Measurements from ENCODE around the gene TFCP2. TPM values are rescaled to one million over a fixed set of nuclear protein-coding genes. Genes with fewer than 3 reads are reported as not detected.

Gene TFCP2
- total and polyA plus RNA-seq, 11 donors = 8.3 to 28.8 (median 19.3) TPM

DNA sequence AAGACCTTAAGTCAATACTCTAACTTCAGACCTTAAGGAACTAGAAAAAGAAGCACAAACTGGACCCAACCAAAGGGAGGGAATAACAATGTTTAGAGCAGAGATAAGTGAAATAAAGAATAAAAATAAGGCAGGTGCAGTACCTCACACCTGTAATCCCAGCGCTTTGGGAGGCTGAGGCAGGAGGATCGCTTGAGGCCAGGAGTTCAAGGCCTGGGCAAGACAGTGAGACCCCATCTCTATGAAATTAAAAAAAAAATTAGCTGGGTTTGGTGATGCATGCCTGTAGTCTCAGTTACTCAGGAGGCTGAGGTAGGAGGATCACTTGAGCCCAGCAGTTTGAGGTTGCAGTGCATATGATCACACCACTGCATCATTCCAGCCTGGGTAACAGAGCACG lies 9.1 kb downstream of the TFCP2 start:
- peaks cover 0 to 4% (median 0%) of the 10 kb centered on the region in 9 donors for H3K36me3 ChIP-seq
- 61 to 96% (median 74%) methylated on average over 3 of the region's 3 CpGs for WGBS, 4 donors
- no peaks in the 10 kb centered on the region for H3K27me3 ChIP-seq
- ATAC-seq (no peak), DNase-seq (no peak)
- TF ChIP-seq, protein P1, sequence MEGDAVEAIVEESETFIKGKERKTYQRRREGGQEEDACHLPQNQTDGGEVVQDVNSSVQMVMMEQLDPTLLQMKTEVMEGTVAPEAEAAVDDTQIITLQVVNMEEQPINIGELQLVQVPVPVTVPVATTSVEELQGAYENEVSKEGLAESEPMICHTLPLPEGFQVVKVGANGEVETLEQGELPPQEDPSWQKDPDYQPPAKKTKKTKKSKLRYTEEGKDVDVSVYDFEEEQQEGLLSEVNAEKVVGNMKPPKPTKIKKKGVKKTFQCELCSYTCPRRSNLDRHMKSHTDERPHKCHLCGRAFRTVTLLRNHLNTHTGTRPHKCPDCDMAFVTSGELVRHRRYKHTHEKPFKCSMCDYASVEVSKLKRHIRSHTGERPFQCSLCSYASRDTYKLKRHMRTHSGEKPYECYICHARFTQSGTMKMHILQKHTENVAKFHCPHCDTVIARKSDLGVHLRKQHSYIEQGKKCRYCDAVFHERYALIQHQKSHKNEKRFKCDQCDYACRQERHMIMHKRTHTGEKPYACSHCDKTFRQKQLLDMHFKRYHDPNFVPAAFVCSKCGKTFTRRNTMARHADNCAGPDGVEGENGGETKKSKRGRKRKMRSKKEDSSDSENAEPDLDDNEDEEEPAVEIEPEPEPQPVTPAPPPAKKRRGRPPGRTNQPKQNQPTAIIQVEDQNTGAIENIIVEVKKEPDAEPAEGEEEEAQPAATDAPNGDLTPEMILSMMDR (IDR thresholded peaks at IDR 0.05) = no peak
- TF ChIP-seq POLR2A (IDR thresholded peaks at IDR 0.05) = no peak
- no peaks in the 10 kb centered on the region for H3K9me3 ChIP-seq
- H3K4me1 ChIP-seq = peaks cover 0 to 15% (median 0%) of the 10 kb centered on the region in 12 donors
- H3K27ac ChIP-seq = no peak overlapping the region
- intact Hi-C loops (cut with DNase I) = no loop called here
- no peak overlapping the region for H3K4me3 ChIP-seq

DNA sequence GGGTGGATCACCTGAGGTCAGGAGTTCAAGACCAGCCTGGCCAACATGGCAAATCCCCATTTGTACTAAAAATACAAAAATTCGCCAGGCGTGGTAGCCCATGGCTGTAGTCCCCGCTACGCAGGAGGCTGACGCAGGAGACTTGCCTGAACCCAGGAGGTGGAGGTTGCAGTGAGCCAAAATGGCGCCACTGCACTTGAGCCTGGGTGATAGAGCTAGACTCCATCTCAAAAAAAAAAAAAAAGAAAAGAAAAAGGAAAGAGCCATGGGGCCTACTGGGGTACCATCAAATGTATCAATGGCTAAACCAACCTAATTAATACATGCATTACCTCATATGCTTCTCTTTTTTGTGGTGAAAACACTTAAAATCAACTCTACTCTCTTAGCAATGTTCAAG lies 10.7 kb downstream of the TFCP2 start:
- Histone ChIP-seq H3K4me3 (no peak overlapping the region), H3K27ac (no peak overlapping the region), H3K27me3 (no peaks in the 10 kb centered on the region), H3K36me3 (peaks cover 0 to 4% (median 0%) of the 10 kb centered on the region in 9 donors), H3K9me3 (no peaks in the 10 kb centered on the region), H3K4me1 (peaks cover 0 to 15% (median 0%) of the 10 kb centered on the region in 12 donors)
- 93 to 100% (median 98%) methylated on average over 6 of the region's 6 CpGs for WGBS, 4 donors
- DNase-seq (no peak), ATAC-seq (no peak)
- intact Hi-C loops (cut with DNase I) = no loop called here
- TF ChIP-seq, protein P1 (IDR thresholded peaks at IDR 0.05) = no peak
- no peak for TF ChIP-seq POLR2A (IDR thresholded peaks at IDR 0.05)

DNA sequence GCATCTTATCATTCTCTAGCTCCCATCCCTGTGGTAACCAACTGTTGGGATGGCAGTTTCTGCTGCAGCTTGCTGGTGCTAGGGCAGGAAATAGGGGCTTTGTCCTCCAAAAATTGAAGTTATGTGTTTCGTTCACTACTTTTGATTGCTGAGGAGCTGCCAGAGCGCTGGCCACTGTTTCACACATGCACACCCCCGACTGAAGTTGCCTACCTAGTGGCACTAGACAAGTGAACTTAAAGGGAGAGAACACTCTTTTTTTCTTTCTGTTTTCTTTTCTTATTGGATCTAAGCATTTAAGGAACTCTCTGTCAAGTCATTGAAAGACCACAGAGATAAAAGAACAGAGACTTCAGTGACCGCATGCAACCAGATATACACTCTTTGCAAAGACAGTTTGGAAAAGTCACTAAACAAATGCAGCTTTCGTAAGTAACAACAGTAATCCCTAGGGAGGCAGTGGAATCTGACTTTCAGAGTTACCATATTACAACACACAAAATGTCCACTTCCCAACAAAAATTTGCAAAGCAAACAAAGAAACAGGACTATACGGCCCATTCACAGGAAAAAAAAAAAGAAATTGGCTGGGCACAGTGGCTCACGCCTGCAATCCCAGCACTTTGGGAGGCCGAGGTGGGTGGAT lies 12.0 kb downstream of the TFCP2 start:
- H3K4me3 ChIP-seq = no peak overlapping the region
- TF ChIP-seq POLR2A (IDR thresholded peaks at IDR 0.05) = no peak
- H3K36me3 ChIP-seq = peaks cover 0 to 4% (median 0%) of the 10 kb centered on the region in 9 donors
- no peak for DNase-seq
- peaks cover 0 to 15% (median 0%) of the 10 kb centered on the region in 12 donors for H3K4me1 ChIP-seq
- H3K27ac ChIP-seq = no peak overlapping the region
- intact Hi-C loops (cut with DNase I) = no loop called here
- peak in 1 of 4 donors; percentile 24 for ATAC-seq
- H3K27me3 ChIP-seq = no peaks in the 10 kb centered on the region
- no peaks in the 10 kb centered on the region for H3K9me3 ChIP-seq
- WGBS, 4 donors = 67 to 78% (median 73%) methylated on average over 8 of the region's 8 CpGs

DNA sequence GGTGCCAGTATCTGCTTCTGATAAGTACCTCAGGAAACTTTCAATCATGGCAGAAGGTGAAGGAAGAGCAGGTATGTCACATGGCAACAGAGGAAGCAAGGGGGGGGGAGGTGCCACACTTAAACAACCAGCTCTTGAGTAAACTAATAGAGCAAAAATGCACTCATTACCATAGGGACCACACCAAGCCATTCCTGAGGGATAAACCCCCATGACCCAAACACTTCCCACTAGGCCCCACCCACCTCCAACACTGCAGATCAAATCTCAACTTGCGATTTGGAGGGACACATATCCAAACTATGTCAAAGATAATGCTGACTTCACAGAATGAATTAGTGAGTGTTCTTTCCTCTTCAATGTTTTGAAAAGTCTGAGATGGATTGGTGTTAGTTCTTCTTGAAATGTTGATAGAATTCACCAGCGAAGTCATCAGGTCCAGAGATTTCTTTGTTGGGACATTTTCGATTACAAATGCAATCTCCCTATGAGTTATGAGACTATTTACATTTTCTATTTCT lies 16.6 kb downstream of the TFCP2 start:
- intact Hi-C loops (cut with DNase I) = no loop called here
- Histone ChIP-seq H3K27ac (no peak overlapping the region), H3K9me3 (no peaks in the 10 kb centered on the region), H3K27me3 (no peaks in the 10 kb centered on the region), H3K36me3 (no peaks in the 10 kb centered on the region), H3K4me1 (peaks cover 0 to 11% (median 0%) of the 10 kb centered on the region in 12 donors), H3K4me3 (no peak overlapping the region)
- TF ChIP-seq, protein P1 (IDR thresholded peaks at IDR 0.05) = no peak
- TF ChIP-seq POLR2A (IDR thresholded peaks at IDR 0.05) = no peak
- ATAC-seq (no peak), DNase-seq (no peak)
- 93 to 97% (median 95%) methylated on average over 3 of the region's 3 CpGs for WGBS, 4 donors
